CD4-positive, alpha-beta T cell treated with Interleukin-15 for 1 hour (primary cell): ENCODE data around the gene PCYT2.
"Not testable (repeated sequence)": the region's sequence is repeated elsewhere in the genome, so short reads cannot be mapped to it uniquely, and the experiment has no call there.

Experiments used
- DNase-seq: peaks from one replicate; pipeline ENCODE4 v3.0.0-alpha.2; 2020

PCYT2 gene

DNA sequence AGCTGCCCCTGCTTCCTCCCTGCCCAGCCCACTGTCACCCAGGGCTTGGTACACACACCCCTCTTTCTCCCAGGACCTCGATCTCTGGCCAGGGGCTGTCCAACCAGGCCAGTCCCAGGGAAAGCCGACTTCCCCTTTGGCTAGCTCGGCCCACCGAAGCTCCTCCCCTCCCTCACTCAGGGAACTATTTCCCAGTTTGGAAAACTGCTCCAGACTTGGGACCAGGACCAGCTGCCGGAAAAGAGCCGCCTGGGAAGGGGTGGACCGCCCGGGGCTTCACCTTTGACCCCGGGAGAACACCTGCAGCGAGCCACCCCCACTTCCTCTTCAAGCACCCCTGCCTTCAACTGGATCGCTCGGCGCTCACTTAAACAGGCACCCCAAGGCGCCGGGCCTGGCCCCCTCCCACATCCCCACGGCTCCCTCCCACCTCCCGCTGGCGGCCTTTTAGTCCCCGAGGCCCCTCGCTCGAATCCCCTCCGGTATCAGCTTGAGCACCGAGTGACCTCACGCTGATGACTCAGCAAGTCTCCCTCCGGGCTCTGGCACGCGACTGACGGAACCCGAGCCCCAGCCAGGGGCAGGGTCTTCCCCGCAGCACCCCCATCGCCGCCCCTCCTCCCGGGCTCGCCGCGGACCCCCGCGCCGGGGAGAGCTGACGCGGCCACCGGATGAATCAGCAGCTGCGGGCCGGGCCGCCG, 15.4 kb upstream of the PCYT2 start:
- peak; percentile 69 for DNase-seq

DNA sequence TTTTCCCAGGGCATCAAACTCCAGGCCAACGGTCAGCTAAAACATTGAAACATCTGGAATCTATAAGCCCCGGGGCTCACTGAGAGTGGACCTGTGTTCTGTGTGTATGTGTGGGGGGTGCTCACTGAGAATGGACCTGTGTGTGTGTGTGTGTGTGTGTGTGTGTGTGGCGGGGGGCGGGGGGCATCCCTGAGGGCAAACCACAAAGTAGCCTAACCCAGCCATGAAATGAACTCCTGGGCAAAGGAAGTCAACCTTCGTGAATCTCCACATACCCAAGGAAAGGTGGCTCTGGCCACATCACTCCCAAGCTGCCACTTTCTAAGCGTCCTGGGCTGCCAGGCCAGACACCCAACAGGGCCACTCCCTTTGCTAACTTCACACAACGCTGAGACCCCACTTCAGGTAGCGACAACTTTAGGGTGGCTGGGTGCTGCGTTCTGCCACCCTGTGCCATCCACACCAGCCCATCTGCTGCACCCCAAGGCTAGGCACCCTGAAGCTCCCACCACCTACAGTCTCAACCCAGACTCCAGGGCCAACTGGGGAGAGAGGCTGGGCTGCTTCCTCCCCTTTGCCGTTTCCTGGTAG, 14.8 kb upstream of the PCYT2 start:
- DNase-seq: no peak

DNA sequence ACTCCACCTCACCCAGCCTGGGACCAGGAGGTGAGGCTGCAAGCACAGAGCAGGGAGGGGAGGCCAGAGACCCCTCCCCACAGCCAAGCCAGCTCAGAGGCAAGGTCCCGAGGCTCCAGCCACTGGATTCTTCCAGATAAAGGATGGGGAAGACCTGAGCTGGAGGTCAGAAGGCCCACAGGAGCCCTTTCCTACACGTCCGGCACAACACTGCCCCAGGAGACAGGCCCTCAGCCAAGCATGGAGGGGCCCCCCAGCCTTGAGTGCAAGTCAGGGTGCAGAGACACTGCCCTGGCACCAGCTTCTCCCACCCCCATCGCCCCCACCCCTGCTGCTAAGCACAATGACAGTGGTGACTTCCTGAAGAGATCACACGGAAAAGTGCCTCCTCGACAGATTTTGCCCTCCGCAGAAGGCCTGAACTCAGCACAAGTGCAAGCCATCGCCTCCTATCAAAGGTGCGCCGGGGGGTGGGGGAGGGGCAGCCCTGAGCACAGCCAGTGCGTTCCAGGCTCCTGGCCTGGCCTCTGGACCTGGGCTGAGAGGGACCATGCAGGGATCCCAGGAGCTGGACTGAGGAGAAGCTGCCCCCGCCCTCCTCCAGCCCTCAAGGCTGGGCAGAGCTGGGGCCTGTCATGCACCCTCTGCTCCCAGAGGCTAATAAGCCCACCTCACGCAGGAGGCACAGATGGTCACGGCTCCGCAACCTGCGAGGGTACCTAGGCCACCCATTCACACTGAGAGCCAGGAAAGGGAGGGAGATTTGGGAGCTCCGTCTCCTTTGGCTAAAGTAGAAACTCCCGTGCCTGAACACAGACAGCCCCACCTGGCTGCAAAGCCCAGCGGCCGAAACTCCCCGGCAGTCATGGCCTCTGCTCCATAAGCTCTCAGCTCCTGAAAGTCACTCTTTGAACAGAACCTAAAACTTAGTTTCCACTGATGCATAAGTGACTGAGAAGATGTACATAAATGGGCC, 13.6 kb upstream of the PCYT2 start:
- DNase-seq: no peak

DNA sequence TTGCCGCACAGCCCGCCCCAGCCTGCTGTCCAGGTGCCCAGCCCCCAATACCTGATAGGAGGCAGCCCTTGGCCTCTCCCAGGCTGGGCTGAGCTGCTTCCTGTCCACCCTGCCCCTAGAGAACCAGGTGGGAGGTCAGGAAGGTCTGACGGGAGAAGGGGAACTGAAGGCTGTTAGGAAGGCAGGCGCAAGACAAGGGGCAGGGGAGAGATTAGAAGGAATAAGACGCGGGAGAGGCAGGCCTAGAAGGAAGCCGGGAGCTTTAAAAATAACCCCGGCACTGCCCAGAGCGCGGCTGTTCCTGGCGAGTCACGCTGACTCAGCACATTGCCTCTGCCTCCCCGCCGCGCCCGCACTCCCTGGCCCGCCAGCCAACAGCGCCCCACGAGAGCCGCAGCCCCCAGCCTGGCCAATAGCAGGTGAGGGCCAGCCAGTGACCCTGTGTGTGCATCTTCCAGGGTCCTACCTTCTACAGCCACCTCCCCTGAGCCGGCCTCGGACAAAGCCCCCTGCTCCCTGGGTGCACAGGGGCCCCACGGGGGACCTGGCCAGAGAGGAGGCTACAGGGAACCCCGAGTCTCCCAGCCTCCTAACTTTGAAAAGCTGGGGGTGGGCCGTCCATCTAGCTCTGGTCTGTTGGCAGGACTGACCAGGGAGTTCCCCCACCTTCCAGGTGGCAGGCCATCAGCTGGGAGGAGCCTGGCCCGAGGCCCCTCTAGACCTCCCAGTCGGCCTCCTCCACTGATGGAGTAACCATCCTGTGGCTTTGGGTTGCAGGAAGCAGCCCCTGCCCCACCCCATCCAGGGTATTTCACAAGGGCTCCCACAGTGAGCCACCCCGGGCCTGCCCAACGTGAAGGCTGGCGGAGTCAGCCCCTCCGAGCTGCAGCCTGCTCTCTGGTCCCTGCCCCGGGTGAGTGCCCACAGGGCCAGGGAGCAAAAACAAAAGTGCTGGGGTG, 12.4 kb upstream of the PCYT2 start:
- DNase-seq: peak; percentile 57

DNA sequence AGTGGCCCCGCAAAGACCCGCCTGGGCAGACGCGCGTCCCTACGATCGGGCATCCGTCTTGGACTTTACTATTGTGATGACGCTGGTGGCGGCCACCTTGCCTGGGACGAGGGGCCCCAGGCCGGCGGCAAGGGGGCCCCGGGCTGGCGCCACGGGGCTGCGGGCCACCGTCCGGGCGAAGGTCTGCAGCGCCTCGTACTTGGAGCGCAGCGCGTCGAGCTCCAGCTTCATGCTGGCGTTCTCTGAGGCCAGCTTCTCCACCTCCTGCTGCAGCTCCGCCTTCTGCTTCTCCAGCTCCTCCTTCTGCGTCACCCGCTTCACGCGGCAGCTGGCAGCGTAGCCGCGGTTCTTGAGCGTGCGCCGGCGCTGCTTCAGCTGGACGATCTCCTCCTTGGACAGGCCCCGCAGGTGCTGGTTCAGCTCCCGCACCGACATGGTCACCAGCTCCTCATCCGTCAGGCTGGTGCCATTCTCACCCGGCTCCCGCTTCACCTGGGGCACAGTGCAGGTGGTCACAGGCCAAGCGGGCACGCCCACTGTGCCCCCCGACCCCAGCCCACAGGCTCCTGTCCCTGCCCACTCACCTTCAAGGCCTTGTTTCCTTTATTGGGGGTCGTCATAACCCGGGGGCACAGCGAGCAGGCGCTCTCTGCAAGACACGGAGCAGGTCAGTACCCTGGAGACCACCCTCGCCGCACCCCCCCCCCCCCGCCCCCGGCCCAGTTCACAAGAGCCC, 11.5 kb upstream of the PCYT2 start:
- DNase-seq: no peak

DNA sequence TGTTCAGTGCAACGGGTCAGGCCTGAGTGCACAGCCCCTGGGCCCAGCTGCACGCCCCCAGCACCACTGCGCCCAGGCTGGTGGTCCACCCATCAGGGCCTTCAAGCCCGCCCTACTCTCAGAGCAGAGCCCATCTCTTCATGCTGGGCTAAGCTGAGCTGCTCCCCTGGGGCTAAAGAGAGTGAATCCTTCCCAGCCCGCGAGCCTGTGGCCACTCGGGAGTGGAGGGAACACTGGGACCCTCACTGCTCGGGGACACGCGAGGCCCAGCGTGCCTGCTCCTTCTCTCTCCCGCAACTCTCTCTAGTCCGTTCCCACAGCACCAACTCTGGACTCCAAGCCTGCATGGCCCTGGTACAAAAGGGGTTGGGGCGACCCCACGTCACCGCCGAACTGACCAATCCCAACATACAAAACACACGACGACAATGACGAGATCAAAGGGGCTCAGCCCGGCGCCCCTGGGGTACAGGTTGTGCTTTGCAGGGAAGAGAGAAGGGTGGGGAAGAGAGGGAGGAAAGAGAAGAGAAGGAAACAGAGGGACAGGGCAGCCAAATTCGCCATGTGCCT, 10.9 kb upstream of the PCYT2 start:
- no peak for DNase-seq

DNA sequence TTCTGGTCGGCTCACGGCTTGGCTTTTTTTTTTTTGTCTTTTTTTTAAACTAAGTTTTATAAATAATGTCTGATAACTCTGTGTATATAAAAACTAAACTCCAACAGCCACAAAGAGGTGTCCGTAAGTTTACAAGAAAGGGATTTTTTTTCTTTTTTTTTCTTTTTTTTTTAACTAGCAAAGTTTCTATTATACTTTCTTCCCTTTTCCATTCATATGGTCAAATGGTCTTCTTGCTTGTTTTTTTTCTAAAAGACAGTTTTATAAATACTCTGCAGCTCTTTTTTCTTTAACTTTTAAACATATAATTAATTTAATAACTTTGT, 10.3 kb upstream of the PCYT2 start:
- DNase-seq: no peak

DNA sequence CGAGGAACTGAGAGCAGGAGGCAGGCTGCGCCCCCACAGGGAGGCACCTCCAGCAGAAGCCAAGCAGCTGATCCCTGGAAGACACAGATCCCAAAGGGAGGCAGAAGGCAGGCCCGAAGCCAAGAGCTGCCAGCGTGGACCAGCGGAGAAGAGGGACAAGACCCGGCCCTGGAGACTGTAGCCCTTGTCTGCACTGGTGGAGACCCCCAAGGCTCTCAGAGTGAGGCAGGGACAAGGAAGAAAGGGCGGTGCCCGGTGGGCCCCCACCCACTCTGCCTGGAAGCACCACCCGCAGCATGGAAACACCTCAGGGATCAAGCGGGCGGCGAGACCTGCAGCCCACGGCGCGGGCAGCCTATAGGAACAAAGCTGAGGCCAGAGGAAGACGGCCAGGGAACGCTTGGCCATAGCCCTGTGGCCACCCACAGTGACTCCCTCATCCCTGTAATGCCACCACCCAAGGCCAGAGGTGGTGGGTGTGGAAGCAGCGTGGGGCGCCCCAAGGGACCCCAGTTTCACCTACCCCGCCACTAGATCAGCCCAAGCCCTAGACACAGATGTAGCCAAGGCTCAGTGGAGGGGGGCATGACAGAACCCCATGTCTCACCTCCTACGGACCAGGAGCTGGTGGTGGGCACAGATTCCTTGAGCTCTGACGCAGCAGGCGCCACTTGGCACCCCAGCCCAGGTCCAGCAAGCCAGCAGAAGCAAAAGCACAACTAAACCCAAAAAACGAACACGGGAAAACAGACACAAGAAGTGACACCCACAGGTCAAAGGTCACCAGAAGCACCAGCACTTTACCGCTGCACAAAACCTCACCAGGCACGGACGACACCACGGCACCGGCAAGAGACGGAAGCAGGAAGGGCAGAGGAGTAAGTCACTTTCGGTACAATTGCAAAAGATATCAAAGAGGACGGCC, 9.7 kb upstream of the PCYT2 start:
- DNase-seq: peak; percentile 46

DNA sequence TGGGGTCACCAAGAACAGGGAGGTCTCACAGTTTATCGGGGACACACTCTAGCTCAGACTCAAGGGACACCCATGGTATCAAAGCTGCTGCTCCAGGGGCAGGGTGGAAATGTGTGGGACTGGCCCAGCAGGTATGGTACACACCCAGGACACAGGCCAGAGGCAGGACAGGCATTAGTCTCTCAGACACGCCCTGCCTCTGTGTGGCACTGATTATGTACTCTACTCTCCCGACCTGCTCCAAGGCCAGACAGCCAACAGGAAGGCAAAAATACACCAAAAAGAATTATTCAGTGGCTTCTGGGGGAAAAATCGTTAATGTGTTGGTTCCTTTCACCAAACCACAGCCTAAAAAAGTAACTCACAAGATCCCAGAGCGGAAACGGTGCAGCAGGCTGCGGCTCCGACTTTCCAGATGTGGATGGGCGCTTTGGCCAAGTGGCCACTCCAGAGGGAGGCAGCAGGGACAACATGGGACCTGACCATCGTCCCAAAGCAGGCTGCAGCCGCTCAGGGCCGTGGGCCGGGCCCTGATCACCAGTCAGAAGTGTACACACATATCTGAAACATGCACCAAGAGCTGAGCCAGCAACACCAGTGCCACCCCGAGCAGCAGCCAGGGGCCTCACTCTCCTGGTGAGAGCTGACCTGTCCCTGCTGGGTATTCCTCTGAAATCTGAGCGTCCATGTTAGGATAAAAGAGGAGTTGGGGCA, 7.8 kb upstream of the PCYT2 start:
- DNase-seq: no peak

DNA sequence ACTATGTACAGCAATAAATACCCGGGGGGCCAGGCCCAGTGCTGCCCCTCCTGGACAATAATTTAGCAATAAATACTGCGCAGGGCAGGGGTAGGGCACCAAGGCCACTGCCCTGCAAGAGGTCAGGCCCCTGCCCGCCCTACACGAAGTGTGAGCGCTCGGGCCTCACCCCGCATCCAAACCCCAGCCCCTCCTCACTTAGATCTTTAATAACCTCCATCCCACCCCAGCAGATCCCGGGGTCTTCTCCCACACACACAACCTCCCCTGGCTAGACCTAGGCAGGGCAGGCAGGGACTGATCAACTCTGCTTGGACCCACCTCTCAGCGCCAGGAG, 7.1 kb upstream of the PCYT2 start:
- not testable (repeated sequence) for DNase-seq

DNA sequence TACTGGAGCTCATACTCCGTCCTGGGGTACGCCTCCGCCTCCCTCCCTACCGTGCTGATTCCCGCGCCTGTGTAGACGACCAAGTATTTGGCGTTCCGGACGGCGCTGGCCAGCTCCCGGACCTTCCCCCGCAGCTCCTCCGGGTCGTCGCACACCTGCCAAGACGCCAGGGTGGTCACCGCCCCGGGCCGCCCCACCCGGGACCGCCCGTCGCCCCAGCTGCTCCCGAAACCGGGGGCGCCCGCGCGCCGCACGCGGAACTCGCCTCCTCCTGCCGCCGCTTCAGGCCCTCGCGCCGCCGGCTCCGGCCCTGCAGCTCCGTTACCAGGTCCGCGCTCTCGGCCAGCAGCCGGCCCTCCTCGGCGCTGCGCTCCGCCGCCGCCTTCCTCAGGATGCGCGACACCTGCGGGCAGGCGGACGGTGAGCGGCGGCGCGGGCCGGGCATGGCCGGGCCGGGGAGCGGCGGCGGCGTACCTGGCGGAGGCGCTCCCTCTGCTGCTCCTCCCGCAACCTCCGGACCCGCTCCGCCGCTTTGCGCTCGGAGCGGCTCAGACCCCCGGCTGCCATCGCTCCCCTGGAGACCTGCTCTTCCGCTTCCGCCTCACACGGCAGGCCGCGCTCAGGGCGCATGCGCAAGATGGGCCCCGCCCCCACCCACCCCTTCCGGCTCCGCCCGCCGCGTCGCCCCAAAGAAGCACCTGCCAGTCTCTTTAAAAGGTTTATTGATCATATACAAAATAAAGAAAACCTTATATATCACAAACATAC, 6.5 kb upstream of the PCYT2 start, which contains the start of gene SIRT7:
Gene SIRT7 (minus strand): TSS at position 612 of the 768 bp plus-strand sequence. CDS start 45 bp downstream, at position 567.
- DNase-seq: peak; percentile 88

DNA sequence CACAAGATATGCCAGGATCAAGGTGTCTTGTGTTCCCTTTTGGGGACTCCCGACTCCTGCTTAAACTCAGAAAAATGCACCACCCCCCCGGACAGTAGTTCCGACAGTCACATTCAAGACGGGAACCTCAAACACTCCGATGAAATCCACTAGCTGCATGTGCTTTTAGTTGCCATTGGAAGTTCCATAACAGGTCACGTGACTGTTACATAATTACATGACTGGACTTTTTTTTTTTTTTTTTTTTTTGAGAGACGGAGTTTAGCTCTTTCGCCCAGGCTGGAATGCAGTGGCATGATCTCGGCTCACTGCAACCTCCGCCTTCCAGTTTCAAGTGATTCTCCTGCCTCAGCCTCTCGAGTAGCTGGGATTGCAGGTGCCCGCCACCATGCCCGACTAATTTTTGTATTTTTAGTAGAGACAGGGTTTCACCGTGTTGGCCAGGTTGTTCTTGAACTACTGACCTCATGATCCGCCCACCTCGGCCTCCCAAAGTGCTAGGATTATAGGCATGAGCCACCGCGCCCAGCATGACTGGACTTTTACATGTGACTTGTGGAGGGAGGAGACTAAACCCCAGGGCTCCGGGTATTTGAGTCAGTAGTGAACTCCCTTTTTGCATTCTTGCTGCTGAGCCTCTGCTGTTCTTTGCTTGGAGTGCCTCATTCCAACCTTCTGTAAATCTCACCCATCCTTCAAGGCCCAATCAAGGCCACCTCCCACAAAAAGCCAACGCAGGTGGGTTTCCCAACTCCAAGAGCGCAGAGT, 5.2 kb upstream of the PCYT2 start:
- DNase-seq: no peak

DNA sequence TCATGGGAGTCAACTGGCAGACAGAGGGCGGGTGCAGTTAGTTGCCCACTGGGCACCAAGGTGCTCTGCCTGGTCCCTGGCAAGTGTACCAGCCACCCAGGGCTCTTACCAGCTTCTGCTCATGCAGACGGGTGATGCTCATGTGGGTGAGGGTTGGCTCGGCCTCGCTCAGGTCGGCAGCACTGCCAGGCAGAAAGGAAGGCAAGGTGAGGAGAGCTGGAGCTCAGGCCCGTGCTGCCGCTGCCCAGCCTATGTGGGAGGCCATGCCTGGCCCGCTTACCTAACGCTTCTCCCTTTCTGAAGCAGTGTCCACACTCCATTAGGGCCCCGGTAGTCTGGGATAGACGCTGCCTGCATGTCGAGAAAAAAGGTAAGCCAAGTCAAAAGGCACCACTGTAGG, 4.1 kb upstream of the PCYT2 start:
- no peak for DNase-seq

DNA sequence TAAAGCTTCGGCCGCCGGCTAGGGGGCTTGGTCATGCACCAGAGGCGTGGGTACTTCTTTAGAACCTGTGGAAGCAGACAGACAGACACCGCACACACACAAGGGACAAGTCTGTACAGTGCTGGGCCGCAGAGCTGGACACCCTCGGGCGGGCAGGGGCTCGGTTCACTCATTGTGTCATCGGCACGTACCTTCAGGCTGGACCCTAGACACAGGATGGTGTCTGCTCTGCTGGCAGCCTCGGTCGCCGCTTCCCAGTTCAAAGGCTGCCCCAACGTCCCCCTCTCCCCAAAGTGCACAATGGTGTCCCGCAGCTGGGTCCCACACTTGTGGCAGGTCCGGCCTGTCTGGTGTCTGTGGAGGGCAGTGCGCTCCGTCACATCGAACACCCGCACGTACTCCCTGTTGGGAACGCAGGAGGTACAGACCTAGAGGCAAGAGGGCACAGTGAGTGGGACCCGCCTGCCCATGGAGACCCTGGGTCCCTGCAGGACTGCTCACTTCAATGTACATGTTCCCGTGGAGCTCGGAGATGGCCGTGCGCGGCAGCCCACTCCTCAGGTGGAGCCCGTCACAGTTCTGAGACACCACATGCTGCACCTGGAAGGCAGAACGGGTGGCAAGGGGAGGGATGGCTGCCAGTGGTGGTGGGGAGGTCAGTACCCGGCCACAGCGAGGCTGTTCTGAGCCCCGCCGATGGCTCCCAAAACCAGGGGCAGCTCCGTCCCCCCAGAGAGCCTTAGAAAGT, 3.1 kb upstream of the PCYT2 start:
- no peak for DNase-seq

DNA sequence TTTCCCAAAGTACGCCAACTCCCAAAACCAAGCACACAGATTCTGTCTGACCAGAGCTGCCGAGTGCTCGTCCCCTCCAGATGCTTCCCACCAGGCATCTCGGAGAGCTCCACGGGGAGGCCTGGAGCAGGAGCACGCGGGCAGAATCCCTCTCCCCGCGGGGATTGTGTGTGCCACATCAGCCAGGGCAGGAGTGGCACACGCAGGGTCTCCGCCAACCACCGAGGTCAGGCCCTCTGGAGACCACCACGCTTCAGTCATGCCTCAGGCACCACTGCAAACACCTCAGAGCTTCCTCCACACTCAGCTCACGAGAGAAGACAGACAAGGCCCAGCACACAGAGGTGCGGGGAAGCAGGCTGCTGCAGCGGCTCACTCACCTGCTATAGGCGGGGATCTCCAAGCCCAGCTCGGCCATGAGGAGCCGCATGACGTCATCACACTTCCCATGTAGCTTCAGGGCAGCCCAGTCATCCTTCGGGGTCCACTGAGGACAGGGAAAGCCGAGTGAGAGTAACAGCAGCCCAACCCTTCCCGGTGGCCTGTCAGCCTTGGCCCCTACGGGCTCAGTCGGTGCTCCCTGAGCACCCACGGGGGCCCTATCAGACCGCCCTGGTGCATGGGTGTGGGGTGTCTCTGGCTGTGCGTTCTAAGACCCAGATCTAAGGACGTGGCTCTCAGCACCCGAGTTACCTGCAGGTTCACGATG, 2.3 kb upstream of the PCYT2 start:
- DNase-seq: no peak

DNA sequence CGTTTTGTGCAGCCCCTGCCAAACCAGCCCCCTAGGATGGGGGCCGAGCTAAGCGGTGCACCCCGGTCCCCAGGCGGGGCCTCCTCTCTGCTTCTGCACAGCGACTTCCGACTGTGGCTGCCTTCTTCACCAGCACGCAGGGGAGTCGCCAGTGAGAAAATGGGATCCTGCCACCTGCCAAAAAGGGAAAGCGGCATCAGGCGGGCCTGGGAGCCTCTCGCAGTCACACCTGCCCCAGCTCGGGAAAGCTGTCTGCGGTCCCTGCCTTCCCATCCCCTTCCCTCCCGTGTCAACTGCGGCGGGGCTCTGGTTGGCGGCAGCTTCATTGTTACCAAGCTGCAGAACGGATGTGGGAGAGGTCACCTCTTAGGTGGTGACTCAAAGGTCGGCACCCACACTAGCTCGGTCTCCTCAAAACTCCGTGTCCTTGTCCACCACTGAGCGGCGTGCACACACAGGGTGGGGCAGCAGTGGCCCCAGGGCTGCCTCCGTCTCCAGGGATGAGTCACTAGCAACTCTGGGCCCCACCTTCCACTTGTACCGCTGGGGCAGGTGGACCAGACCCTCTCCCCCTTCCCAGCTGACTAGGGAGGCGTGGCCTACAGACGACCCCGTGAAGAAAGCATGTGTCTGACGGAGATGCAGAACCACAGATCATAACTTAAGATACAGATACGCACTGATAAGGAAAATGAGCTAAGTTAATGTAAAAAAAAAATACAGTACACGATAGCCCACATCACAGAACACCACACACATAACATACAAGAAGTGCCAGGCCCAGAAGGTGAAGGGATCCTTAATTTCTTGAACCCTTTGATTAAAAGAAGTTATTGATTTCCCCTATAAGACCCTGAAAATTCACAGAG, 1.5 kb upstream of the PCYT2 start:
- no peak for DNase-seq
